Chondrocyte (in vitro differentiated cells): Measurements from ENCODE around the gene INHBB. TPM values are rescaled to one million over a fixed set of nuclear protein-coding genes. Genes with fewer than 3 reads are reported as not detected.

Experiments
- DNase-seq: peaks from one replicate; pipeline ENCODE4 v3.0.0; 2021; ENCODE audit warnings: mixed read lengths, low spot score
- H3K27ac Mint-ChIP-seq: one replicate; pipeline ENCODE4 v1.8.0; 2021; ENCODE audit warnings: mild to moderate bottlenecking, moderate library complexity, mixed read lengths; ENCODE audit not compliant: unreplicated experiment
- H3K27me3 Mint-ChIP-seq: 2 replicates; pipeline ENCODE4 v1.8.0; 2021; ENCODE audit warnings: low read depth, mixed read lengths
- H3K36me3 Mint-ChIP-seq: 2 replicates; pipeline ENCODE4 v1.8.0; 2021; ENCODE audit warnings: low read depth, mixed read lengths
- H3K4me1 Mint-ChIP-seq: 2 replicates; pipeline ENCODE4 v1.8.0; 2021; ENCODE audit warnings: low read depth, mild to moderate bottlenecking, mixed read lengths
- H3K4me3 Mint-ChIP-seq: one replicate; pipeline ENCODE4 v1.8.0; 2021; ENCODE audit warnings: mild to moderate bottlenecking, moderate library complexity, mixed read lengths; ENCODE audit not compliant: unreplicated experiment
- H3K9me3 Mint-ChIP-seq: 2 replicates; pipeline ENCODE4 v1.8.0; 2021; ENCODE audit warnings: low read depth, mixed read lengths
- CTCF ChIP-seq: fragments of 200-600 bp; sonication (generic); IDR thresholded peaks from 2 replicates; pipeline ENCODE4 v1.5.0; 2021; ENCODE audit warnings: antibody characterized with exemption, mild to moderate bottlenecking, moderate library complexity
- total RNA-seq: library from RNA; stranded (reverse); gene quantifications from 3 replicates; pipeline ENCODE4 v1.2.1, GENCODE V29; 2021

The INHBB gene
- total RNA-seq, 1 donor from 2014 or later = 1.3 TPM

- H3K9me3 Mint-ChIP-seq = no peaks in the 10 kb centered on the region
Measured at GRCh38 chr2:120383631-120384340, 37.9 kb downstream of the INHBB start.

GRCh38 chr2:120384486-120385354 is 38.8 kb downstream of the INHBB start:
- H3K9me3 Mint-ChIP-seq = no peaks in the 10 kb centered on the region
- H3K27me3 Mint-ChIP-seq = peaks cover 28% of the 10 kb centered on the region
- no peak overlapping the region for H3K27ac Mint-ChIP-seq
- H3K4me1 Mint-ChIP-seq = no peaks in the 10 kb centered on the region
- H3K36me3 Mint-ChIP-seq = no peaks in the 10 kb centered on the region
- TF ChIP-seq CTCF = no peak
- DNase-seq = peak; percentile 75
- no peak overlapping the region for H3K4me3 Mint-ChIP-seq

More at GRCh38 chr2:120383631-120384340, 37.9 kb downstream of the INHBB start:
- Mint-ChIP-seq H3K4me1 (no peaks in the 10 kb centered on the region), H3K4me3 (no peak overlapping the region), H3K27ac (no peak overlapping the region), H3K27me3 (peaks cover 20% of the 10 kb centered on the region), H3K36me3 (no peaks in the 10 kb centered on the region)
- DNase-seq = peak; percentile 55
- no peak for TF ChIP-seq CTCF

- Mint-ChIP-seq H3K4me3 (no peak overlapping the region), H3K27me3 (peaks cover 32% of the 10 kb centered on the region), H3K9me3 (no peaks in the 10 kb centered on the region), H3K36me3 (no peaks in the 10 kb centered on the region), H3K27ac (no peak overlapping the region), H3K4me1 (no peaks in the 10 kb centered on the region)
- TF ChIP-seq CTCF = no peak
- no peak for DNase-seq
Measured at GRCh38 chr2:120385355-120386127, 39.6 kb downstream of the INHBB start.

- TF ChIP-seq CTCF = no peak
- Mint-ChIP-seq H3K27me3 (peaks cover 30% of the 10 kb centered on the region), H3K4me3 (no peak overlapping the region), H3K9me3 (no peaks in the 10 kb centered on the region), H3K4me1 (no peaks in the 10 kb centered on the region), H3K36me3 (no peaks in the 10 kb centered on the region), H3K27ac (no peak overlapping the region)
- peak; percentile 54 for DNase-seq
Measured at GRCh38 chr2:120388222-120389035, 42.5 kb downstream of the INHBB start.
